Glomerular visceral epithelial cell (primary cell): ENCODE data around the gene KCNK15.

ENCODE experiments used
- DNase-seq: peaks from one replicate; pipeline ENCODE4 v3.0.0-alpha.2; 2016; ENCODE audit errors: extremely low spot score

The KCNK15 gene

DNA sequence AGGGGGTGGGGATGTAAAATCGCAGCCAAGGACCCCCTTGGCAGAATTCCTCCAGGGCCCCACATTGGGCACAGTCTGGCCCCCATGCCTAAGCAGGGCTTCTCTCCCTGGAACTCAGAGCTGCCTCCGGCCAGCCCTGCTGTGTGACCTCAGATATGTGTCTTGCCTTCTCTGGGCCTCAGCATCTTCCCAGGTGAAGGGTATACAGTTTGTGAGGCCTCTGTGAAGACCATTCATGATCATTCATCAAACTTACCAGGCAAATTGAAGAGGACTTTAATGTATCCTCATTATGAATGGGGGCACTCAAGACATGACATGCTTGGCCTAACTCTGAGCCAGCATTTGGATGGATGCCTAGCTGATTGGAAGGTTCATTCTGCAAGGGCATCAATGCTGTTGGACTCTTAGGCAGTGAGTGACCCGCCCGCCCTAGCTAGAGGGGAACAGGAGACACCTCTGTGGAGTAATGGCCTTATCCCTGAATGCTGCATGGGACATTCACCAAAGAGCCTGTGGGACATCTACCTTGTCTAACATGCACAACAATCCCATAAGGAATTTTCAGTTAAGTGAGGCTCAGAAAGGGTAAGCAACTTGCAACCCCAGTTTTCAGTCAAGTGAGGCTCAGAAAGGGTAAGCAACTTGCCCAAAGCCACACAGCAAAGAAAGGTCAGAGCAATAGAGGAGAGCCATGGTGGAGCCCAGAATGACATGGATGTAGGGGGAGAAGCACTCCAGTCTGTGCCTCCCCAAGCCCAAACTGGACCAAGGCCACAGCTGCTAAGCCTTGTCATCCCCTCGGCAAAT is 30.0 kb upstream of the KCNK15 start:
- no peak for DNase-seq

DNA sequence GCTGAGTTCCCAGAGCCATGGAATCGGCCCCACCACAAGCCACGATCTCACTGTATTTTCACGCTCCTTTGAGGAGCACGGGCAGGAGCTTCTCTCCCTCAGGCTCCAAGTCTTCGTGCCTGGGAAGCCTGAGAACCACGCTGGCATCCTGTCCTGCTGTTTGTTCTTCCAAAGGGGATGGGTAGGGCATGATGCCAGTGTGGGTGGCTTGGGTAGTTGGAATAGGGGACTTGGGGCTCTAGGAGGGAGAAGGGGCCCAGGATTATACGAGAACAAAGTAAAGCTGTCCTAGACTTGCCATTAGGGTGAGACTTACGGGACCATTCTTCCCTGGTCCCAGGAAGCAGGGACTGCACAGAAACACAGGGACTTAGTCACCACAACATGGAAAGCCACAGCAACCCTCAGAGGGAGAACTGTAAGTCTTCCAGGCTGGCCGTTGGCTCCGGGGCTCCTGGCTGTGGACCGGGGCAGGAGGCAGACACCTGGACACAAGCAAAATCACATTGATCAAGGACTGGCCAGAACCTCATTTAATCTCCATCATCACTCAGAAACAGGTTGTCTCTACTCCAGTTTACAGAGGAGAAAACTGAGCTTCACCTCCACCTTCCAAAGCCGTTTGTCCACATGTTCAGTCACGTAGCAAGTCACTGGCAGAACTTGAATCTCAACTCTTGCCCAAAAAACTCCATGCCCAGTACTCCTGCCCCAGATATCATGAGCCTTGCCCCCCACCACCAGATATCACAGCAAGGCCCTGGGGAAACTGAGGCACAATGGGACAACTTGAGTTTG is 29.2 kb upstream of the KCNK15 start:
- peak; percentile 42 for DNase-seq

DNA sequence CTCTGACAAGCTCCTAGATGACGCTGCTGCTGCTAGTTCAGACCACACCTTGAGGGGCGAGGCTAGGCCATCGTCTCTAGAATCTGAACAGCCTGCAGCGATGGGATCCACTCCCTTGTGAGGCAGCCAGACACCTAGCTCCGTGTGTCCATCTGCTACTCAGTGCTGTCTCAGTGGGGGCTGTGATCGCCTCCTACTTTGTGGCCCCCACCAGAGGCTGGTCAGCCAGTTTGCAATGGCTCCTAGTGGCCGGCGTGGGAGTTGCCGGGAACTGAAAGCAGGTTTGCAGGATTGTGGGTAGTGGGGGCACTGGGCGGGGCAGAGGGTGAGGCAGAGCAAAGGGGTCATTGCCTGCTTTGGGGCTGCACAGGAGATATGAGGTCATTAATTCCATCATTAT is 27.7 kb upstream of the KCNK15 start:
- DNase-seq, result no peak

DNA sequence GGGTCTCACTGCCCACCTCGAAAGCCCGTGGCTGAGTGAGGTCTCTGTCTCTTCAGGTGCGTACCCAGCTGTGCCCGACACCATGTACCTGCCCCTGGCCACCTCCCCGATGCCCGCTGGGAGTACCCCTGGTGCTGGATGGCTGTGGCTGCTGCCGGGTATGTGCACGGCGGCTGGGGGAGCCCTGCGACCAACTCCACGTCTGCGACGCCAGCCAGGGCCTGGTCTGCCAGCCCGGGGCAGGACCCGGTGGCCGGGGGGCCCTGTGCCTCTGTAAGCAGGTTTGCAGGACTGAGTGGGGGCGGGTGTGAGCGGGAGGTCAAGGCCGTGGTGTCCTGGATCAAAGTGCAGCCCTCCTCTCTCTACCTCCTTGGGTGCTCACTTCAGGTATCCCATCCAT is 25.8 kb upstream of the KCNK15 start:
- no peak for DNase-seq

DNA sequence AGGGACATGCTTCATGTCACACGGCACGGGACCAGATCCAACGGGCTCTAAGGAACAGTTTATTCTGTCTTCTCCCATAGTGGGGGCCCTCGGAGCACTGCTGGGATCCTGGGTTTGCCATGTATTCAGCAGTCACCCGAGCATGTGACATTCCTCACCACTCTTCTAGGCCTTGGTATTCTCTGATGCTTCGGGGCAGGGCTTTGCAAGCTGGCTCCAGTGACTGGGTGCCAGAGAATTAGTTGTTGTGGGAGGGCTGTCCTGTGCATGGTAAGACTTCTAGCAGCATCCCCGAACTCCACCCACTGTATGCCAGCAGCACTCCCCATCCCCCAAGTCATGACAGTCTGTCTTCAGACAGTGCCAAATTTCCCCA is 25.1 kb upstream of the KCNK15 start:
- peak; percentile 88 for DNase-seq

DNA sequence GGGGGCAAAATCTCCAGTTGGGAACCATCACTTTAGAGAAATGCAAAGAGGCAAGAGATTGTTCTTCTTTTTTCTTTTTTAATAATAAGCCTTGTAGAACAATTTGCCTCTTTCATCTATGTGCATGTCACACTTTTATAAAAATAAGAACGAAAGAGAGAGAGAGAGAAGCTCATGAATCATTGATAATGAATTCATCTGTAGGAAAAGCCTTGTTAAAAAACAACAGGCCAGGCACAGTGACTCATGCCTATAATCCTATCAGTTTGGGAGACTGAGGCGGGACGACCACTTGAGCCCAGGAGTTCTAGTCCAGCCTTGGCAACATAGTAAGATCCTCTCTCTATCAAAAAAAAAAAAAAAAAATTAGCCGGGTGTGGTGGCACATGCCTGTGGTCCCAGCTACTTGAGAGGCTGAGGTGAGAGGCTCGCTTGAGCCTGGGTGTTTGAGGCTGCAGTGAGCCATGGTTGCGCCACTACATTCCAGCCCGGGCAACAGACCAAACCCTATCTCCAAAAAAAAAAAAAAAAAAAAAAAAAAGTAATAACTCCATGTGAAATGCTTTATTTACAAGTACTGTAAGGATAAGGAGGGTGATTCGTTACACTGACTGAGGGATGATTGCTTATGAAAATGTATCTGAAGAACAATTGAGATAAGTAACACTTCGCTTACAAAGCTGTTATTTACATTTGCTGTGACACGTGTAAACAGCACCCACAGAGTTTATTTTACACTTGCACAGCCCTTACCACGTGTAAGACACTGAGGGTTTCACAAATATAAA is 24.5 kb upstream of the KCNK15 start:
- peak; percentile 82 for DNase-seq

DNA sequence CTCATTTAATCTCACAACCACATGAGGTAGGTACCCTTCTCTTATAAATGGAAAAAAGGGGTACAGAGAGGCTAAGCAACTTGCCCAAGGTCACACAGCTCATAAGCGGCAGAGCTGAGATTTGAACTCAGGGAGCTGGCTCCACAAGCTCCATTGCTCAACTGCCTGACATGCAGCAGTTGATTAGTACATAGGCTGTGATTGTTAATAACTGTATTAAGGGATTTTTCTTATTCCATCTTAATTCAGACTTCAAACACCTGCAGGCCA is 23.9 kb upstream of the KCNK15 start:
- DNase-seq, result no peak

DNA sequence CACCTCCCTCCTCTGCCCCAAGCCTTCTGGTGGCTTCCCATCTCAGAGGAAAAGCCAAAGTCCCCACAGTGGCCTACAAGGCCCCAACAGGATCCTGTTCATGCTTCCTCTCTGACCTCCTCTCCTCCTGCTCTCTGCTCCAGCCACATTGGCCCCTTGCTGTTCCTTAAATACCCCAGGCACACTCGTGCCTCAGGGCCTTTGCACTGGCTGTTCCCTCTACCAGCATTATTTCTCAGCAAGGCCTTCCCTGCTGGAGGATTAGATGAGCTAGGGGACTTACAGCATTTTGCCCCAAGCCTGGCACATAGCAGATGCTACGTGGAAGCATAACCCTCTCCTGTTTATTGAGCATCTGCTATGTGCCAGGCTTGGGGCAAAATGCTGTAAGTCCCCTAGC is 22.7 kb upstream of the KCNK15 start:
- DNase-seq, result no peak

DNA sequence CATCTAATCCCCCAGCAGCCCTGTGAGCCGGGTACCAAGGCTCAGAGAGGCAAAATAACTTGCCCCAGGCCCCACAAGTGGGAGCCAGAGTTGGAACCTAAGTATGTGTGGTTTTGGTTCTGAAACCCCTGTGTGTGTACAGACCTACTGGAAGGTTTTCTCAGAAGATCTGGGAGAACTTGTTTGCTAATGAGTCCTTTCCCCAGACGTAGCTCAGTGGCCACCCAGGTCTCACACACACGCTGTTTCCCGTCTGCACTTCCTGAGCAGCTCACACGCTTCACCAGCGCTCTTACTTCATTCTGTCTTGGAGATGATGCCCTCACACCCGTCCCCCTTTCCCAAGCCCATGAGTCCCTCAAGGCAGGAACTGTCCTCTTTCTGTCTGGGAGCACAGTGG is 22.3 kb upstream of the KCNK15 start:
- no peak for DNase-seq

DNA sequence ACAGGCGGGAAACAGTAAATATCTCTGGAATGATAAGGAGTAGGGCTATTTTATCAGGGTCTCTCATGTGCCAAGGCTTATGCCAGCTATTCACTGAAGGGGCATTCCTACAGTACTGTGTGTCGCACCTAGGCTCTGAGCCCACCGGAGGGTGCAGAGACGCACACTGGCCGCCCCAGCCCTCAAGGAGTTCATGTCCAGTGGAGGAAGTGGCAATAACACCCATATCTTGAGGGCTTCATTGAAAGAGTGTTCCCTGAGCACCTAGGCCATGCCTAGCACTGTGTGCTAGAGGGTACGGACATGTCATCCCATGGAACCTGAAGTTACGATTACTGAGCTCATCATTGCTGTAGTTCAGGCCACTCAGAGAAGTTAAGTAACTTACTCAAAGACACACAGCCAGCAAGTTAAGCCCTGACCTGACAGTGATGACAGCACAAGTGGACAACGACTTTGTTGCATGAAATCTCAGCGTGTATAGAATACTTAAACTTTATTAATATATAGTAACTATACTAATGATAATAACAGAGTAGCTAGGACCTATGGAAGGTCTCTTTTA is 21.8 kb upstream of the KCNK15 start:
- no peak for DNase-seq

DNA sequence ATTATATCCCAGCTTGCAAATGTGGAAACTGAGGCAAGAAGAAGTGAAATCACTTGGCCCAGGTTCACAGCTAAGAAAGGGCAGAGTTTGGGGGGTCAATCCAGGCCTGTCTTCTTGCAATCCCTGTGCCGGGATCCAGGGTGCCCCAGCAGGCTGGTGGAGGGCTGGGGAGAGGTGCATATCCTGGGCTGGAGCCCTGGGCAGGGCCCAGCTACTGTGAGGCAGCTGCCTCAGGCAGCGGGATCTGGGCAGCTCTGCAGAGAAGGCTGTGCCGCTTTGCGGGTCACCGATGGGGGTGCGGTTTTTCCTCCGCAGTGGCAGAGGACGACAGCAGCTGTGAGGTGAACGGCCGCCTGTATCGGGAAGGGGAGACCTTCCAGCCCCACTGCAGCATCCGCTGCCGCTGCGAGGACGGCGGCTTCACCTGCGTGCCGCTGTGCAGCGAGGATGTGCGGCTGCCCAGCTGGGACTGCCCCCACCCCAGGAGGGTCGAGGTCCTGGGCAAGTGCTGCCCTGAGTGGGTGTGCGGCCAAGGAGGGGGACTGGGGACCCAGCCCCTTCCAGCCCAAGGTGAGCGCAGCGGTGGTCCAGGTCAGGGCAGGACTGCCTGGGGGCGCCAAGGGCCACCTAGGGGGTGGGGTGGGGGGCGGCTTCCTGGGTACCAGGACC is 21.1 kb upstream of the KCNK15 start:
- DNase-seq, result no peak

DNA sequence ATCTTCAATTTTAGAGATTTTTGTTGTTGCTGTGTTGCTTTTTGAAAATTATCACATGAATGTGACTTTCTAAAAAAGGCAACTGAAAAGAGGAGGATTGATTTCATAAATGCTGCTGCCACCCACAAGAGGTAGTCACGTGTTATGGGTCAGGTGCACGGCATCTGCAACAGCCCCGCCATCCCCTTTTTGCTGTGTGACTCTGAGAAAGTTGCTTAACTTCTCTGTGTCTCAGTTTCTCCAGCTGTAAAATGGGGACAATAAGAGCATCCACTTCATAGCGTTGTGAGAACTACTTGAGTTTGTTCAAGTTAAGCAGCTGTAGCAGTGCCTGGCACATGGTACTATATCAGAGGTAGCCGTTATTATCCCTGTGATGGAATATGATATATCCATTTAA is 19.8 kb upstream of the KCNK15 start:
- DNase-seq, result no peak

DNA sequence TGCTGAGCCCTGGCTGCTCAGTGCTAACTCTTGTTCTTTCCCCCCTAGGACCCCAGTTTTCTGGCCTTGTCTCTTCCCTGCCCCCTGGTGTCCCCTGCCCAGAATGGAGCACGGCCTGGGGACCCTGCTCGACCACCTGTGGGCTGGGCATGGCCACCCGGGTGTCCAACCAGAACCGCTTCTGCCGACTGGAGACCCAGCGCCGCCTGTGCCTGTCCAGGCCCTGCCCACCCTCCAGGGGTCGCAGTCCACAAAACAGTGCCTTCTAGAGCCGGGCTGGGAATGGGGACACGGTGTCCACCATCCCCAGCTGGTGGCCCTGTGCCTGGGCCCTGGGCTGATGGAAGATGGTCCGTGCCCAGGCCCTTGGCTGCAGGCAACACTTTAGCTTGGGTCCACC is 18.6 kb upstream of the KCNK15 start:
- no peak for DNase-seq

DNA sequence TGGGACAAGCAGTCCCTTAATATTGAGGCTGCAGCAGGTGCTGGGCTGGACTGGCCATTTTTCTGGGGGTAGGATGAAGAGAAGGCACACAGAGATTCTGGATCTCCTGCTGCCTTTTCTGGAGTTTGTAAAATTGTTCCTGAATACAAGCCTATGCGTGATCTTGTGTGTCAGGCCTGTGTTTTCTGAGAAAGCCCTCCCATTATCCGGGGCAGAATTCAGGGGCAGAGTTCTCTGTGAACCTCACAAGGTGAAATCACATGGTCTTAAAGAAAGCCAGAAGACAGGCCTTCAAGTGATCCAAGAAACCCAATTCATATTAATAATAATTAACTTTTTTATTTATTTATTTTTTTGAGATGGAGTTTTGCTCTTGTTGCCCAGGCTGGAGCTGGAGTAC is 18.0 kb upstream of the KCNK15 start:
- no peak for DNase-seq

DNA sequence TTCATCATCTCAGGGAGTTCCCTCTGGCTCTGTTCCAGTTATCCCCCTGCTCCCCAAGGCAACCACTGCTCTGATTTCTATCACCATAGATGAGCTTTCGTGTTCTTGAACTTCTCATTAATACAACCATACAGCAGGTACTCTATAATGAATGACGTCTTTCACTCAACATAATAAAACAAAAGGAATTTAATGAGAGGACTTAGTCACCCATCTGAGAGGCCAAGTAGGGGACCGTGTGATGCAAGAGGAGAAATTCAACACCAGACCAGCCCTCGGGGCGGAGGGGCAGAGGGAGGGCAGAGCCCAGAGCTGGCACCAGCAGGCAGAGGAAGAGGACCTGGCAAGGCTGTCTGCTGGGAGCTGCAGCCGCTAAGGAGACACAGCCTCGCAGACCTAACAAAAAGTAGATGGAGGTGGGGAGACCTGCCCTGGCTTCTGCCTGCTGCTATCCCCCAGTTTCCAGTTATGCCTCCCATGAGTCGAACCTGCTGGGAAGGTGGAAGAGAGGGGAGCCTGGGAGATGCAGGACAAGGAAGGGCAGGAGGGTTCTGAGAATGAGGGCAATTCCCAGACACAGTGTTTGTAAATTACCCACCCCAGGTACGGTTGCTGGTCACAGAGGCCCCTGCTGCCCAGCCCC is 16.7 kb upstream of the KCNK15 start:
- DNase-seq, result peak; percentile 96

DNA sequence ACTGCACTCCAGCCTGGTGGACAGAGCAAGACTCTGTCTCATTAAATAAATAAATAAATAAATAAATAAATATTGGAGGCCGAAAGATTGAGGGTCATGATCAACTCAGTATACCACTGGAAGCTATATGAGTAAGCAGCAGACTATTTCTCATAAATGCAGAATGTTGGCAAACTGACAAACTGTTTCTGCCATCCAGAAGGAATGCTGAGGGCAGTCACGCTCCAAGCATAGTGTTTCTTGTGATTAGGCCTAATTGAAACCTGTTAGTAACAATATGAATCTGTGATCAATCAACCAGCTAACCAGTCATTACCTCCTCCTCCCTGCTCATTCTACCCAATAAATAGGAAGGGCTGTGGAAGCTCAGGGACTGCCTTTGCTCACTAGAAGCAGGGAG is 15.2 kb upstream of the KCNK15 start:
- DNase-seq, result peak; percentile 95

DNA sequence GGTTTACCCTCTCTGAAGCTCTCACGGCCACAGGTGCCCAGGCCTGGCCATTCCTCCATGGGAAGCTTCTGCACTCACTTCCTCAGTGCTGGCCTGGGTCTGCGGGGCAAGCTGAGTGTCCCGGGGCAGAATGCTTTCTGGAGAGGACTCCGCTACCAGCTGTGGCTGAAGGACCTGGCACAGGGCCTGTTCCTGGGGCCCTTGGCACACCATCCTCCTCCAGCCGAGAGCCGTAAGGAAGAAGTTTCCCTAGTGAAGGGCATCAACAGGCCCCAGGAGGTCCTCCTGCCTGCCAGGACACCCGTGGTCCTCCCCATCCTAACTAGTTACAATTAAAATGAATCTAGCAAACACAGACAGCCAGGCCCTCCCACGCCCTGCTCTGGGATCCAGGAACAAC is 14.0 kb upstream of the KCNK15 start:
- no peak for DNase-seq

DNA sequence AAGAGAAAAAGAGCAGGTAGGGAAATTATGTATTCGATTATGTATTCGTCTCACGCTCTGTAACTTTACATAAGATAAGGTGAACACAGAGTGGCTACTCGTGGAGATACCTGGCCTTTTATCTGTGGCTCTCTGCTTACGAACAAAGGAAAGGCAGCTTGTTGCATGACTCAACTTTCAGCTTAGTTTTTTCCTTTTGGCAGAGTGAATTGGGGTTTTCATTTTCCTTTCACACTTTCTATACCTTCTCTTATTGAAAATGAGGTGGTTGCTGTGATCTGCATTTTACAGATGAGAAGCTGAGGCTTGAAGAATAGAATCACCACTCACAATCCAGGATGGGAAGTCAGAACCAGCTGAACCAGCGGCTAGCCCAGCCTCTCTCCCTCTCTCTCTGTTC is 13.3 kb upstream of the KCNK15 start:
- DNase-seq, result no peak

DNA sequence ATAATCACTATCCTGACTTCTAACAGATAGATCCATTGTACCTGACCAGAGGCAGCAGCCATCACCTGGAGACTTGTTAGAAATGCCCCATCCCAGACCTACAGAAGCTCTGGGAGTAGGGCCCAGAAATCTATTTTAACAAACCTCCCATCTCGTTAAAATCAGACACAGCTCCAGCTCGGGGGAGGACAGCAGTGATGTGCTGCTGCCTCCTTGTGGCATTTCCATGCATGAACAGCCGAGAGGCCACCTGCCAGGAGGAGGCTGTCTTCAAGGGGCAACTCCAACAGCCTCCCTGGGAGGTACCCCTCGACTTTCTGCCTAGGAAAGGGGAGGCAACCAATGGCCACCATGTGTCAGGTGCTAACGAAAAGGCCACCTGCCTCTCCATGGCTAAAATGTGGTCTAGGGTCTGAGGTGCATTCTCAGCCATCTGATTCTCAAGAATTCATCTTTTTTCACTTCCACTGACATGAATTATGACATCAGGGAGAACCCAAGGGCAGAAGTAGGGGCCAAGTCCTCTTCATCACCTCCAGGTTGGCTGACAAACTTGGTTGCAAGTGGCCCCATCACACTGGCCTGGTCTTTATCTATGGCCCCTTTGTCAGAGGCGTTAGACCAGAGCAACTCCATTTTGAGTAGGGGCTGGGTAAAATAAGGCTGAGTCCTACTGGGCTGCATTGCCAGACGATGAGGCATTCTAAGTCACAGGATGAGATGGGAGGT is 12.2 kb upstream of the KCNK15 start:
- DNase-seq, result peak; percentile 67

DNA sequence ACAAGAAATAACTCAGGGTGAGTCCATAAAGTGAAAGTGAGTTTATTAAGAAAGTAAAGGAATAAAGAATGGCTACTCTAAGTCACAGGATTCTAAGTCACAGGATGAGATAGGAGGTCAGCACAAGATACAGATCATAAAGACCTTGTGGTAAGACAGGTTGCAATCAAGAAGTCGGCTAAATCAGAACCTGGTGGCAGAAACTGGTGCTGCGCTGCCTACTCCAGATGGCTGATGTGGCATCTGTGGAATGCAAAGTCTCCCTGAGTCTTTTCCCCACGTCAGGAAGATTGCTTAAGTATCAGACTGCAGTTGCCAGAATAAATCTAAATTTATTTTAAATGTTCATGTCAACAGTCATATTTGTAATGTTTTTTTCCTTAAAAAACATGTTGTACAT is 10.7 kb upstream of the KCNK15 start:
- peak; percentile 74 for DNase-seq

DNA sequence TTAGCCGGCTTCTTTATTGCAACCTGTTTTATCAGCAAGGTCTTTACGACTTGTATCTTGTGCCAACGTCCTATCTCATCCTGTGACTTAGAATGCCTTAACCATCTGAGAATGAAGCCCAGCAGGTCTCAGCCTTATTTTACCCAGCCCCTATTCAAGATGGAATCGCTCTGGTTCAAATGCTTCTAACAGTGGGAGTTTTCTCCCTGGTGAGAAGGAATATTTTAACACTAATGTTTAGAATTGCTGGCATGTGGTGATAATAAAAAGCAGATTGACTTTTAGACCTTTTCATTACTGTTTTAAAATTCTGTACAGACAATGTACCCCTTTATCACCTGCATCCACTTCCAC is 9.9 kb upstream of the KCNK15 start:
- DNase-seq, result no peak
